NOMO-1 (cell line): ENCODE measurements around the gene ERI2.
"Not testable (repeated sequence)": the region's sequence is repeated elsewhere in the genome, so short reads cannot be mapped to it uniquely, and the experiment has no call there.

Source experiments
- DNase-seq, 2 experiments: peaks; one replicate each; lab custom pipeline; 2025; ENCODE audit not compliant: unreplicated experiment in 2 of 2; lab: John Stamatoyannopoulos, UW

ERI2 gene

GRCh38 chr16:20766294-20766693 is 40.0 kb downstream of the ERI2 start:
- DNase-seq, result no peak

GRCh38 chr16:20765732-20766131 is 40.5 kb downstream of the ERI2 start:
- DNase-seq, result no peak

GRCh38 chr16:20764448-20764847 is 41.8 kb downstream of the ERI2 start:
- not testable (repeated sequence) for DNase-seq

- peak; percentile 88 to 97 for DNase-seq
Observed at GRCh38 chr16:20763461-20764232, 42.6 kb downstream of the ERI2 start, which contains the start of gene ACSM3. Gene ACSM3, plus strand, starts transcription at chr16:20764014. Its CDS starts 6,021 bp downstream, at chr16:20770035.

- DNase-seq, result no peak
Observed at GRCh38 chr16:20762404-20763123, 43.7 kb downstream of the ERI2 start.

GRCh38 chr16:20761175-20761574 is 45.1 kb downstream of the ERI2 start:
- no peak for DNase-seq

- no peak for DNase-seq
Observed at GRCh38 chr16:20760346-20760745, 45.9 kb downstream of the ERI2 start.

GRCh38 chr16:20755799-20756198 is 50.5 kb downstream of the ERI2 start:
- DNase-seq, result not testable (repeated sequence)

GRCh38 chr16:20755238-20755637 is 51.0 kb downstream of the ERI2 start:
- DNase-seq, result no peak

- DNase-seq, result no peak
Observed at GRCh38 chr16:20753727-20754126, 52.5 kb downstream of the ERI2 start.

GRCh38 chr16:20750558-20750957 is 55.7 kb downstream of the ERI2 start:
- DNase-seq, result no peak

GRCh38 chr16:20749474-20749873 is 56.8 kb downstream of the ERI2 start:
- no peak for DNase-seq

GRCh38 chr16:20747030-20747816 is 59.0 kb downstream of the ERI2 start:
- peak; percentile 70 to 84 for DNase-seq

GRCh38 chr16:20746461-20746860 is 59.8 kb downstream of the ERI2 start:
- DNase-seq, result no peak
